ENCODE results near the gene DNAJB12. TPM values are rescaled to one million over a fixed set of nuclear protein-coding genes. Genes with fewer than 3 reads are reported as not detected.

DNAJB12 gene
- total RNA-seq (2022; extraction: Qiagen RNA extraction): 32.1 to 34.5 TPM (median 32.7 TPM) in 5 replicates

GRCh38 chr10:72354356-72355213, at the start of gene DNAJB12:
DNAJB12 (minus strand) TSS chr10:72354919; CDS start chr10:72354897, 22 bp downstream.

Other genes starting within 250 kb of the DNAJB12 start
- gene ANAPC16, start 138.9 kb downstream of the DNAJB12 start, total RNA-seq (2022; extraction: Qiagen RNA extraction): 61.5 to 86.6 TPM (median 83.9 TPM) in 5 replicates
- gene ASCC1, start 138.6 kb downstream of the DNAJB12 start, total RNA-seq (2022; extraction: Qiagen RNA extraction): 34.8 to 47.1 TPM (median 36.0 TPM) in 5 replicates
- 406 to 491 TPM (median 455 TPM) in 5 replicates for gene DDIT4, start 81.0 kb downstream of the DNAJB12 start, total RNA-seq (2022; extraction: Qiagen RNA extraction)